Breast epithelium (tissue), 3 donors: ENCODE results near the gene AR.

Source experiments
- CTCF ChIP-seq, 3 donors: fragments of 450-650 bp; IDR thresholded peaks; one replicate each; pipeline ENCODE4 v1.5.1; 2016 to 2017; ENCODE audit warnings: antibody characterized with exemption in 3 of 3, mild to moderate bottlenecking in 3 of 3, moderate library complexity in 3 of 3
- POLR2A ChIP-seq: fragments of 450-650 bp; IDR thresholded peaks from one replicate; pipeline ENCODE4 v1.6.1; 2016; ENCODE audit warnings: antibody characterized with exemption, mild to moderate bottlenecking, moderate library complexity
- POLR2AphosphoS5 ChIP-seq, 3 donors: sonication (generic); formaldehyde crosslinking; IDR thresholded peaks; one replicate each; pipeline ENCODE4 v1.6.1; 2017; ENCODE audit warnings: antibody characterized with exemption in 3 of 3

DNA sequence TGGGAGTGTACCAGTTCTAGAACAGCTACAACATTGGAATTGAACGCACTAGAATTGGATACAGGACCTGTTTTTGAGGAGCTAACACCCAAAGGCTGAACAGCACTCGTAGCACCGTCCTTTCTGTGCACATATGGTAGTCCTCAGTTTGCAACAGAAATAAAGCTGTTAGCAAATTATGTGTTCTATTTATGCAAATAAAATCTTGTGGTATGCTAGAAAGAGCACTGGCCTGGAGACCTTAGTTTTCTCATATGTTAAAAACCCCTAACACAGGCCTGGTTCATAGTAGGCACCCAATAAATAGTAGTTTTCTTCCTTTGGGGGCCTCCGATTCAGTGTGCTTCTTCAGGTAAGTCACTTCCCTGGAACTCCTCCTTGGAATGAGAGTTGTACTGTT lies 140.3 kb downstream of the AR start:
- no peak for TF ChIP-seq CTCF (IDR thresholded peaks at IDR 0.05)
- no peak for TF ChIP-seq POLR2AphosphoS5 (IDR thresholded peaks at IDR 0.05)
- no peak for TF ChIP-seq POLR2A
